ENCODE measurements around the gene MXD4. TPM values are rescaled to one million over a fixed set of nuclear protein-coding genes. Genes with fewer than 3 reads are reported as not detected.

Gene MXD4
- polyA plus RNA-seq, 10 donors = 38.2 to 60.5 (median 52.1) TPM

DNA sequence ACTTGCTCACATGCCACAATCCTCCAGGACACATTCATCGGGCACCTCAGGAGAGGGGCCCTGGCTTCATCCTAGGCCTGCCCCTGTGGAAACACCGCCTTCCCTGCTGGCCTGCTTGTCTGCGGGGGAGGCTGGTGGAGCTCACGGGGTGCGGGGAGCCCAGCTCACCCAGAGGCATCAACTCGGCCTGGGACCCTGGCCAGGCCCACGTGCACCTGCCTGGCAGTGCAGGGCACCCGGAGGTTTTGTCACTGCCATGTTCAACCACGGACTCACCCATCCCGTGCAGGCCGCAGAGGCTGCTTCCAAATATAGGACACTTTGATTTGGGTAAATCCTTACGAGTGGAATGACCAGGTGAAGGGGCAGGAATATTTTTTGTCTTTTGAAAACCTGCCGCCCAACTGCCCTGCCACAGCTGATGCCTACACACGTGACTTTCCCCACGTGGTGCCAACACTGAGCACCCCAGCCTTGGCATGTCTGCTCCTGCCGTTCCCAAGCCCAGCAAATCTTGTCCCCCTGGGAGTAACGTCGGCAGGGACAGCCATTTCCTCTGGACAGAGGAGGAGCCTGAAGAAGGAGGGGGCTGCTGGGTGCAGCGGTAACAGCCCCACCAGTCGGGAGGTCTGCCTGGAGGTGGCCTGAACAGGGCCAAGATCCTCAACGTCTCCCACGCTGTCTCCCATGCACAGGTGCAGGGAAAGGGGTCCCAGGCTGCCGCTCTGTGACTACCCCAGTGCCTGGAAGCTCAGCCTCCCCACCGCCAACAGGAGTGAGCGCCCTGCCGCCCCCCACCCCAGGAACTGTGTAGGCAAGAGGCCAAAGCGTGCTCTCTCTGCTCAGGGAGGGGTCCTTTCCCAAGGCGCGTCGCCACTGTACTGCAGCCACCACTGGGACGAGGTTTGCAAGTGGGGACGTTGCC lies 8.5 kb downstream of the MXD4 start:
- no peak for DNase-seq

DNA sequence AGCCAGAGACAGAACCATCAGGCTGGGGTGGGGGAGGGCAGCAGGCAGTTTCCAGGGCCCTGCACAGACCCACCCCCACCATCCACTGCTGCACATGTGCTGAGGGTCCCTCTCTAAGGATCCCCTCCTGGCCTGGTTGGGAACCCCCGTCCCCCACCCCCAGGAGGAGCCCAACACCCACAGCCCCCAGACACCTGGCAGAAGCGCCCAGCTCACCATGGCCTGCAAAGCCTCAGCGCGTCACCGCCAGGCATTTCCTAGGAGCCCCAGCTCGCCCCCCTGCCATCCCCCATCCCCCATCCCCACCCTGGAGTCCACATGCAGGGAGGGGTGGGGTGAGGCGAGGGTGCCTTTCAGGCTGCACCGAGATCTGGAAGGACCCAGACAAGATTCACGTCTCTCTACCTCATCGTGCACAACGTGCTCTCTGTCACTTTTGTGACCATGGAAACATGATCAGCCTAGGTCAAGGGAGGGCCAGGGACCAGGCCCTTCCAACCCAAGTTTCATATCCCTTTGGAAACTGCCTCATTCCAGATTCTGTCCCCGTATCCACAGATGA lies 9.3 kb downstream of the MXD4 start:
- DNase-seq = no peak

DNA sequence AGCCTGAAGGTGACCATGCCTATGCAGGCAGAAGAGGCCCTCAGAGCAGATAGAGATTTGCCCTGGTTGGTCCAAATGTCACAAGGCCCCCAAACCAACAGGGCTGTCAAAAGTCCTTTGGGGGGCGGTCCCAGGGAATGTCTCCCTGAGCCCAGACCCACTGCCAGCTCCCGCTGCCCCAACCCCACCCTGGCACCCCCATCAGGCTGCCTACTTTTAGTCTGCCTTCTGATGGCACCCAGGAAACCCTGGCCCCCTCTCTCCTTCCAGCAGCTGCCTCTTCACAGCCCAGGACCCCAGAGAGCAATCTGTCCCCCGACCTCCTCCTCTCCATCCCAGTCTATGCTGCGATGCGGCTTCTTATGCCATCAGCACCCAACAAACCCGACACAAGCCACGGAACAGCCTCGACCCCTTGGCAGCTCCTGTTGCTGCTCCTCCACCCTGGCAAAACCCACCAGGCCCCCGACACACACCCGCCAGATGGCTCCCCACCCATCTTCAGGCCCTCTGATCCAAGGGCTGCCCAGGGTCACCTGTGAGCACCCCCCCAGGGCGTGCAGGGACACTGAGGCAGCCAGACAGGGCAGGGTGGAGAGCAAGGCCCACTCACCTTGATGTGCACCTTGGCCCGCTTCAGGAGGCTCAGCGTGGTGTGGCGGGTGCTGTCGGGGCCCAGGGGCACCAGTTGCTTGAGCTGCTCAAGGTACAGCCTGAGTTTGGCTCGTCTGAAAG lies 9.9 kb downstream of the MXD4 start:
- no peak for DNase-seq

DNA sequence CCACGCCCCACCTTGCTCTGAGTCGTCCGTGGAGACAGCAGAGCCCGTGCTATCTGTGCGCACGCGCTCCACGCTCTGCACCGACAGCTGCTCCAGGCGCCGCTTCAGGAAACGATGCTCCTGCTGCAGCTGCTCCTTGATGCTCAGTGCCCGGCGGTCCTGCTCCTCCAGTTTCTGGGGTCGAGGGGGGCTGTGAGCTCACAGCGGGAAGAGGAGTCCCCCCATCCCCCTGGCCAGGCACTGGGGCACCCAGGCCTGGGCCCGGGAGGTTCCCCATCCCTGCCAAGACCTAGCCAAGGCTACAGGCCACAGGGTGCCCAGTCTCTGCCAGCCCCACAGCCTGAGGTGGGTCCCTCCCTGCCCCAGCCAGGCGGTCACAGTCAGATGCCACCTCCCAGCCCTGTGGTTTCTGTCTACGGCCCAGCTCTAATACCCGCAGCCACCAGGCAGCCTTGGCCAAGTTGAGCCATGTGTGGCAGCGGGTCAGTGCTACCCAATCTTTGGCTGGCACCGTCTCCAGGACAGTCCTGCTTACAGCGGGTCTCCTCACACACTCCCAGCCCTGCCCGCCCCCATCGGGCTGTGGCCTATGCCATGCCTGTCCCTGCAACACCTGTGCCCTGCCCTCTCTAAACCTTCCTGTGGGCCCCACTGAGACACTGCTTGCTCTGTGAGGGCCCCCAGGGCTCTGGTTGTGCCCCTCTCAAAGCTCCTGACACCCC lies 10.7 kb downstream of the MXD4 start:
- peak in 1 of 3 donors; percentile 1 for DNase-seq

DNA sequence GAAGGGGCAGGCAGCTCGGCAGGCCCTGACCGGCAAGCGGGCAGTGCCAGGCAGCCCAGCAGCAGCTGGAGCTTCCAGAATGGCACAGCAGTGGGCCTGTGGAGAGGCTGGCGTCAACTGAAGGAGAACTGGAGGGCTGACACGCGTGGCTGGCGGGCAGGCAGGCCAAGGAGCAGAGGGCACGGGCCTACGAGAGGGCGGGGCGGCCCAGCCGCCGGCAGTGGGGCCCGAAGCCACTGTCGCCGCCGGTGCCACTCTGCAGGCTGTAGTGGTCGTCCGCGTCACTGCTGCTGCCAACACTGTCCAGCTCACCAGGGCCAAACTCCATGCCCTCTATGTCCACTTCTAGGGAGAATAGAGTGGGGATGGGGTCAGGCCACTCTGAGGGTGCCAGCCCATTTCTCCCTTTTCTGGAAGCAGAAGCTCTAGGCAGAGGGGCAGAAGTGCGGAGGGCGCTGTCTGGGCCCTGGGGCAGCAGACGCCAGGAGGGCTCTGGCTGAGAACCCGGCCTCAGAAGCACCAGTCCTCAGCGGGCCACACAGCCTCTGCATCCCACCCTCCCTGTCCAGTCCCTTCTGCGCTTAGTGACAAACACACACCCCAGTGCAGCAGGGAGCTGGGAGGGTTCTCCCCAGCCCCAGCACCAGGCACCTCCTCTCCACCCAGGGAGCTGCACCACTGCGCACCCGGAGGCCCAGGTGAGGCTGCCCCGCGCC lies 11.4 kb downstream of the MXD4 start:
- no peak for DNase-seq

DNA sequence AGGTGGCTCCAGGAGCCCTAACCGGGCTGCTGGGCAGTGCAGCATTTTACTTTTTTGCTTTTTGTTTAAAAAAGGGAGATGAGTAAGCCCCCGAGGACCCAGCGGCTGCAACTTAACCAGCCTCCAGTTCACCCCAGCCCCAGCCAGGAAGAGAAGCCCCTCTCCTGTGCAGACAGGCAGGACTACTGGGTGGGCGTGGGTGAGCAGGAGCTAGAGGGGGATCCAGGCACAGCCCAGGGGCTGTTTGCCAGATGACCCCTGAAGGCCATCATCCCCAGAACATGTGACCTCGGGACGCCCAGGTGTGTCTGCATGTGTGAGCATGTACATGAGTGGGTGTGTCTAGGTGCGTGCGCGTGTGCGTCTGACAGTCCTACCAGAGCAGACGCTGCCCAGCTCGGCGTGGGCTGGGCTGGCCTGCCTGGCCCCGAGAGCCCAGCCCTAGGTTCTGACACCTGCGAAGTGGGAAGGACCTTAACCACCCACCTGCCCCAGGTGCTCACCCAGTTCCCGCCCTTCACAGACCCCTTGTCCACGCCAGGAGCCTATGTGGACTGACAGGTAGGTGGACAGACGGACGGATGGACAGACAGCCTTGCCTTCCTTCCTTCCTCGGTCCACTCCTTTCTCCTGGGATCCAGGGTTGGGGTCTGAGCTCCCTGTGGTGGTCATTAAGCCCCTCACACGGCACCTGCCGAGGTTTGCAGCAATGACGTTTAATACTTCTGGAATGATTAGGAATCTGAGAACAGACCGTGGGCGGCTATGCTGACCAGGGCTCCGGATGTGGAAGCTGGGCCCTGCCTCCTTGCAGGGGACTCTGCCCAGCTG lies 12.2 kb downstream of the MXD4 start:
- DNase-seq = peak in 1 of 3 donors; percentile 0

DNA sequence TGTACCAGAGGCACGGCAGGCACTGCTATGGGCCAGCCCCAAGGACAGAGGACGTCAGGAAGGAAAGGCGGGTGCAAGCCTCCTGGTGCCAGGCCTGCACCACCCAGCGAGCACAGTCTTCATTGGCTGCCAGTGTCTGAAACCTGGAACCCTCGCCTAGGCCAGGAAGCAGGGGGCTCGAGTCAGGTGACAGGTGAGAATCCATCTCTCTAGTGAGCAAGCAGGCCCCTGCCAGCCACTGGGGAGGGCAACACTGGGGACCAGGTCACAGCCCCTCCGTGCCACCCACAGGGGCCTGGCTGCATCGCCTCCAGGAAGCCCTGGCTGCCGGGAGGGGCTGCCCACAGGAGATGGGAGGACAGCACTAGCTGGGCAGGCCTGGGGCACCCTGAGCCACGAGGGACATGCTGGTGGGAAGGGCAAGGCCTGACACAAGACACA lies 13.1 kb downstream of the MXD4 start:
- no peak for DNase-seq

DNA sequence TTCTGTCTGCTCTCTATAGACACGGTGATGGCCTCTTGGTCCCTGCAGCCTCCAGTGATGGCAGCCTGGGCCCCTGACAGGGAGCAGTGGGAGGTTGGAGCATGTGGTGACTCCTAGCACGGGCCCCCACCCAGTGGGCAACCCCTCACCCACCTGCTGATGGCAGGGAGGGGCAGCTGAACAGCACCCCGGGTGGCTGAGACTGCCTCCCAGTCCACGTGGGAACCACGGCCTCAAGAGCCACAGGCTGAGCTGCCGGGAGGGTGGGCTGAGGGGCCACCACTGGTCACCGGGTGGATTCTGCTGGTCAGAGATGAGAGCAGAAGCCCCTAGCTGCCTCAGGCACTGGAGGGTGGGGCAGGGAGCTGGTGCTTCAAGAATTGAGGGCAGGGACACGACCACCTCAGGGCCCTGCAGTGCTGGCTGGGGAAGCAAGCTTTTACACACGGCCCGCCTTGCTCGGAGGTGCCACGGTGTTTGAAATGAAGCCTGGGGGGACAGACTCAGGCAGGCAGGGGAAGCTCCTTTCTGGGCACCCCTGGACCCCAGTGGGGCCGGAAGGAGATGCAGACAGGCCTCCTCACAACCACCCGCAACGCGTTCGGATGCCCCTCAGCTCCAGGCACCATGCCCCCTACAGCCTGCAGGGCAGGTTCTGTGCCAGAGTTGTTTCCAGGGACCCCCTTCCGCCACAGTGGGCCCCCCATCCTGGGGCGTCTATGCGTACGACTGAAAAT lies 13.7 kb downstream of the MXD4 start:
- peak in 1 of 3 donors; percentile 2 for DNase-seq

DNA sequence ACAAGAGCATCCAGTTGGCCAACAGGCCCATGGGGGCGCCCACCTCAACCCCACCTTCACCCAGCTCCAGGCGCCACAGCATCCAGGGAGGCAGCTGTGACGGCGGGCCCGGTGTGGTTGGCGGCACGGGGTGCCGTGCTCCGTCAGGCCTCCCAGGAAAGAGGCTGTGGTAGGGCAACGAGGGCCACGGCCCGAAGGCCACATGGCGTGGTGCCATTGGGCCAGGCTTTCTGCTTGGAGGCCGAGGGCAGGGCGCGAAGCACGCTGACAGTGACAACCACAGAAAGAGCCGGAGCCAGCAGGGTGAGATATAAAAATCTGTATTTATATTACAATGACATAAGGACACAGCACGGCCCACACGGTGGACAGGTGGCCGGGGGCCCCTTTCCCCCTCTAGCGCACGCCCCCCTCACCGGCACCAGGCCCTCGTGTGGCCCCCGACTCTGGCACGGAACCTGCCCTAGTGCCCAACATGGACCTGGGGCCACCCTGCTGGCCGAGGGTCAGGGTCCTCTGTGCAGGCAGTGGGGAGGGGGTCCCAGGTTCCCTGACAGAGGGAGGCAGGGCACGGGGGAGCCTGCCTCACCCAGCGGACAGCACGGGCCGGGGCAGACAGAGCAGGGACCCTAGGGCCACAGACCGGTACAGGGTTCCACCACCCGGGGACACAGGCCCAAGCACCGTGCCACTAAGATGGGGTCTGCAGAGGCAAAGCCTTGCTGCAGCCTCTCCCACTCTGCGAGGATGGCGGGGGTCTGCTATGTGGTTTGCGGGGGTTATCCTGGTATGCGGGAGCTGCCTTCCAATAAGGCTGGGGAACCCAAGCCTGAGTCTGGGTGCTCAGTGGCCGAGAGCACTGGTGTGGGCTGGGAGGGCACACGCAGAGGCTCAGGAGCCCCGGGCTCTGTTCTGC lies 14.5 kb downstream of the MXD4 start:
- DNase-seq = peak in 1 of 3 donors; percentile 5

DNA sequence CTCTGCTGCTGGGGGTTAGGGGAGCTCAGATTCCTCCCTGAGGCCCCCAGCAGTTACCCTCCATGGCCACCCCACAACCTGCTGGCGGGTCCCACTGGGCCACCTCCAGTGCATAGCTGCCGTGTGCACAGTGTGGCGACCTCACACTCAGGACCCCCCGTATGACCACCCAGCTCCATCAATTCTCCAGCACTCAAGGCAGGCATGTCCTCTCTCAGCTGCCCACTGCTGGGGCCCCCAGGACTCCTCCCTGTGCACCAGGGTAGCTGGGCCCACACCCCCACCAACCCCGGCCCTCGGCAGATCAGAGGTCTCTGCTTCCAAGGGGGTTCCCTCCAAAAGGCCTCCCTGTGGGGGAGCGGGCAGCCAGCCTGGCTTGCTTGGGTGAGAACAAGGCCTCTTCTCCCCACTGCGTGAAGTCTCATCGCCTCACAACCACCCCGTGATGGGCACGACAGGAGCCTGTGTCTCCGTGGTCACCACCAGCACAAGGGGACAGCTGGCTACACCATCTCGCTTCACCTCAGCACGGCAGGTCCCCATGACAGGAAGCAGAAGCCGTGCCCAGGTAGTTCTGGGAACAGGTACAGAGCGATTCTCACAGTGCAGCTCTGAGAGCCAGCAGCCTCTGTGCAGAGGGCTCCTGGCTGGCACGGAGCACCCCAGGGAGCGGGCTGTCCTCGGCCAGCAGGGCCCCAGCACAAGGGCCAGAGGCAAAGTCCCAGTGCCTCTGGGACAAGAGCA lies 15.4 kb downstream of the MXD4 start:
- peak in 1 of 3 donors; percentile 4 for DNase-seq

DNA sequence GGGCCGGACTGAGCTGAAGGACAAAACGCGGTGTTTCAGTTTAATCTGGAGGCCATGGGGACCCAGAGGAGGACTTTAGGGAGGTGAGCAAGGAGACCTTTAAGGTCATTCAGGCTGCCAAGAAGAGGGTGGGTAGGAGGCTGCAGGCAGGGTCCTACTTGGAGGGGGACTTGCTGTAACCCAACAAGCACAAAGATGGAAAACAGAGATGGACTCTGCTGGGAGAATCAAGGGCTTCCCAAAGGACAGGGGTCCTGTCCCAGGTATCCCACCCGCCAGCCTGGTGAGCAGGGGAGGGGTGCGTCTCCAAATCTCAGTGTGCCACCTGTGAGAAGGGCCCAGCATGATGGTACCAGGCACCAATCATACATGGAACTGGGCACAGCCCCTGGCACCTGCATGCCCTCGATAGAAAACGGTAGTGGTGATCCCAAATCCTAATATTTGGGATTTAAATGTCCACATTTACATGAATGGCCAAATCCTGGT lies 16.1 kb downstream of the MXD4 start:
- DNase-seq = no peak

DNA sequence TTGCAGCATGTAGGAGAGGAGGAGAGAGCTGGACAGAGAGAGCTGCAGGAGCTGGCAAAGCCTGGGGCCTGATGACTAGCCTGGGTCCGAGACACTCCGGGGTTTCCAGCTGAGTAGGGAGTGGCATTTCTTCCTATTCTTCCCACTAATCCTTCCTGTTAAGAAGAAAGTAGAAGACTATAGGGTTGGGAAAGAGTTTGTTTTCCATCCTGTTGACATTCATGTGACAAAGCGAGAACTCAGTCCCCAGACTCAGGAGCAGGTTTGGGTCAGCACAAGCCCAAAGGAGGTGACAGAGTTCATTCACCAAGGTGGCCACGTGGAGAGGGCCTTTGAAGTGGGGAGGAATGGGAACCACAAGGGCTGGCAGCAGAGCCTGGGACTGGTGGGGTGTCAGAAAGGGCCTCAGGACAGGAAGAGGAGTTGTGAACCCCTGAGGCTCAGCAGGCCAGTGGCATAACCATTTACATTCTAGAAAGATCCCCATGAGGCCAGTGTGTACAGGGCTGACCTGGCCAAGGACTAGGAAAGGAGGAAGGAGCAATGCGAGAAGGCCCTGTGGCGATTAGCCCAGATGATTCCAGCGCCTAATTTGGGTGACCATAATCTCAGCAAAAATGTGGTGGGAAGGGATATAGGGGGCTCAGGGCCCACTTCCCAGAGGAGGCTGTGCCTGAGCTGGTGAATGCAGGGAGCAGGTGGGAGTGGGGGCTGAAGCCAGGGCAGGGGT lies 16.7 kb downstream of the MXD4 start:
- DNase-seq = peak in 1 of 3 donors; percentile 16

DNA sequence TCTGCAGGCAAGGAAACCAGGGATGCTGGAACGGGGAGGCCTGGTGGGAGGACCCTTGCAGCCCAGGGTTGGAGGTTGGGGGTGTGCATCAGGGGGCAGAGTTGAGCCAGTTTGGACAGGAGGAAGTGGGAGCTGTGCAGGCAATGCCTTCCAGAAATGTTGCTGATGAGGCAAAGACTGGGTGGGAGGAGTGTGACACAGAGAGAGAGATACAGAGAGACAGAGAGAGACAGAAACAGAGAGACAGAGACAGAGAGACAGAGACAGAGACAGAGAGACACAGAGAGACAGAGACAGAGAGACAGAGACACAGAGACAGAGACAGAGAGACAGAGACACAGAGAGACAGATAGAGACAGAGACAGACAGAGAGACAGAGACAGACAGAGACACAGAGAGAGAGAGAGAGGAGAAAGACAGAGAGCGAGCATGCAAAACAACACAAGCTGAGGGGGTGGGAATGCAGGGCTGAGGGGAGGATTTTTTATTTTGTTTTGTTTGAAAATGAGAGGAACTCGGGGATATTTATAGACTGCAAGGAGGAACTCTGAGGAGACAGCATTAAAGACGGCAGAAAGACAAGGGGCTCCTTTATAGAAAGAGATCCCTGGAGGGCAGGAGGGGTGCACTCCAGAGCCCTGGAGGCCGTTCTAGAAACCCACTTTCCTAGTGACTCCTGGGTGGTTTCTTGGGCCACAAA lies 18.1 kb downstream of the MXD4 start:
- peak; percentile 30 to 70 (median 52) for DNase-seq

DNA sequence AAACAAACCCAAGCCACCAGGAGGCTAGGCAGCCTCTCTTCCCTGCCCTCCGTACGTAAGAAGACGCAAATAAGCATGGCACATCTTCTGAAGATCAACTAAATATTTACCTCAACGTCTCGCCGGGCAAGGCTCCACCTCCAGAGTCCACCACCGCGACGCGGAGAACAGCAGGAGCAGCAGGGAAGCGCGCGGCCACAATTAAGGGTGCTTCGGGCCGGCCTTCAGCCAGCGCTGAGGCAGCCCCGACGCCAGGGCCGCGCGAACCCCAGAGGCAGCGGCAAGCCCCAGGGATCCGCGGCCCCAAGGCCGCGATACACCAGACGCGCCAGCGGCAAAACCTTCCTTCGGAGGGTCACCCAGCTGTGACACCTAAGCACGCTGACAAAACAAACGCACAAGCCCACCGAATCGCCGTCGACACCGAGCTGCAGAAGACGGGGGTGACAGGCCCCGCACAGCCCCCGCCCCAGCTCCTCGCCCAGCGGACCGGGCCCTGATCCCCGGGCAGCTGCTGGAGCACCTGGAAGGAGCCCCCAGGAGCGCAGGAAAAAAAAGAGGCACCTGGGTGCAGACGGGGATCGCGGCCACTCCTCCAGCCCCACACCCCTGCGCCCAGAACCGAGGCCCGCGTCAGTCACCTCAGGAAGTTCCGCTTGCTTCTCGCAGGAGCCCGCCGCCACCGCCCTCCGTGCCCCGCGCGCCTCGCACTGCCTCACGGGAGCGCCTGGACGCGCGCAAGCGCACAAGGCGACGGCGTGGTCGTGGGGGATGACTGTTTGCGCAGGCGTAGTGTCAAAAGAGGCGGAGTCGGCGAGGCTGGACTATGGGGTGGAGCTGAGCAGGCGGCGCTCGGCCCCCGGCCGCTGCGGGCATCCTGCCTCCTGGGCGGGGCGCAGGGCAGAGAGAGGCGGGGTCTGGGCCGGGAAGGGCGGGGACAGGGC lies 20.2 kb downstream of the MXD4 start, which contains the start of the genes HAUS3 and POLN:
Gene HAUS3 (minus strand): TSS at position 712 of the 944 bp plus-strand sequence. CDS start 1,175 bp downstream, outside the sequence.
Gene POLN (minus strand): TSS at position 712 of the 944 bp plus-strand sequence. CDS start 12,890 bp downstream, outside the sequence.
- peak; percentile 97 to 99 (median 99) for DNase-seq

All from muscle of back (tissue), 11 donors.